A549 treated with dexamethasone at 1 μM for 4 hours (cell line): ENCODE results near the gene RXRA. TPM values are rescaled to one million over a fixed set of nuclear protein-coding genes. Genes with fewer than 3 reads are reported as not detected.

Source experiments
- total RNA-seq: library from RNA; stranded (reverse); fragments of 200-300 nt; extraction: Qiagen RNA extraction; gene quantifications from 5 replicates; pipeline ENCODE4 v1.2.3, GENCODE V29; 2022

The RXRA gene
- 21.0 to 42.4 TPM (median 39.9 TPM) in 5 replicates for total RNA-seq

DNA sequence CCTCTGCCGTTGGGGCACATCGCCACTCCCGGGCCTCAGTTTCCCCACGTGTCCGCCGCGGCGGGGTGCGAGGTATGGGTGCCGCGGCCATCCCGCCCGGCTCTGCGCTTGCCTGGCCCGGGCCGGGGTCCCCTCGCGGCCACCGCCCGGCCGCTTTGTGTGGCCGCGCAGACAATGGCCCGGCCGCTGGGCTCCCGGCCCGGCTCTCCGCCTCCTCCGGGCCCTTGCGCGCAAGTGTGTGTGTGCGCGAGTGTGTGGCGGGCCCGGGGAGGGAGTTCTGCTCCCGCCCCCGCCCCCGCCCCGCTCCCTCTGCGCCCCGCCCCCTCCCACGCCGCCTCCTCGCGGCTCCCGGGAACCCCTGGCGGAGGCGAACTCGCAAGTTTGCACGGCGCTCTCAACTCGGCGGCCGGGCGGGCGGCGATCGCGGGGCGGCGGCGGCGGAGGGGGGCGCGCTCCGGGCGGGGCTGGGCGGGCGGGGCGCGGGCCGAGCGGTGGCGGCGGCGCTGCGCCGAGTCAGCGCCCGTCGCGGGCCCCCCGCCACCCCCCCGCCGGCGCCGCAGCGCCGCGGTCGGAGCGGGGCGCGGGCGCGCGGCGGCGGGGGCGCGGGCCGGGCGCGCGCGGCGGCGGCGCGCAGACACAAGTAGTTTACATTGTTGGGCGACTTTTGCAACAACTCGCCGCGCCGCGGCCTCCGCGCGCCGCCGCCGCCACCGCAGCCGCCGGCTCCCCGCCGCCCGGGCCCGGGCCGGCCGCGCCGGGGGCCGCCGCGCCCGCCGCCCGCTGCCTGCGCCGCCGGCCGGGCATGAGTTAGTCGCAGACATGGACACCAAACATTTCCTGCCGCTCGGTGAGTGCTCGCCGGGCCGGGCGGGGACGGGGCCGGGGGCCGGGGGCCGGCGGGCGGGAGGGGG lies at the start of gene RXRA:
TSS of gene RXRA (plus strand) at position 643 of the 911 bp plus-strand sequence. CDS start at position 820, 177 bp downstream.

Other genes starting within 250 kb of the RXRA start
- gene WDR5, start 190.4 kb upstream of the RXRA start, total RNA-seq, result 50.1 to 67.6 TPM (median 65.2 TPM) in 5 replicates
- not detected in 5 replicates for gene RNU6ATAC, start 161.9 kb upstream of the RXRA start, total RNA-seq